OCI-LY3 (cell line): ENCODE data around the gene LRP1B.

ENCODE experiments used
- EZH2phosphoT487 ChIP-seq: fragments of 200-600 bp; shearing (Covaris generic); IDR thresholded peaks from 2 replicates; pipeline ENCODE4 v1.6.1; 2018; ENCODE audit warnings: antibody characterized with exemption, mixed run types, low read depth
- TF ChIP-seq, protein P1 (sequence below): fragments of 200-600, 300-600 bp; sonication (generic); IDR thresholded peaks from 2 replicates; pipeline ENCODE4 v1.5.1; 2014; ENCODE audit warnings: antibody characterized with exemption, low read length, low read depth

- TF ChIP-seq, protein P1, sequence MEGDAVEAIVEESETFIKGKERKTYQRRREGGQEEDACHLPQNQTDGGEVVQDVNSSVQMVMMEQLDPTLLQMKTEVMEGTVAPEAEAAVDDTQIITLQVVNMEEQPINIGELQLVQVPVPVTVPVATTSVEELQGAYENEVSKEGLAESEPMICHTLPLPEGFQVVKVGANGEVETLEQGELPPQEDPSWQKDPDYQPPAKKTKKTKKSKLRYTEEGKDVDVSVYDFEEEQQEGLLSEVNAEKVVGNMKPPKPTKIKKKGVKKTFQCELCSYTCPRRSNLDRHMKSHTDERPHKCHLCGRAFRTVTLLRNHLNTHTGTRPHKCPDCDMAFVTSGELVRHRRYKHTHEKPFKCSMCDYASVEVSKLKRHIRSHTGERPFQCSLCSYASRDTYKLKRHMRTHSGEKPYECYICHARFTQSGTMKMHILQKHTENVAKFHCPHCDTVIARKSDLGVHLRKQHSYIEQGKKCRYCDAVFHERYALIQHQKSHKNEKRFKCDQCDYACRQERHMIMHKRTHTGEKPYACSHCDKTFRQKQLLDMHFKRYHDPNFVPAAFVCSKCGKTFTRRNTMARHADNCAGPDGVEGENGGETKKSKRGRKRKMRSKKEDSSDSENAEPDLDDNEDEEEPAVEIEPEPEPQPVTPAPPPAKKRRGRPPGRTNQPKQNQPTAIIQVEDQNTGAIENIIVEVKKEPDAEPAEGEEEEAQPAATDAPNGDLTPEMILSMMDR = no peak
- TF ChIP-seq EZH2phosphoT487 = no peak
Measured at GRCh38 chr2:140918426-140918825, 1212.4 kb downstream of the LRP1B start.
